OCI-LY7 (cell line): Measurements from ENCODE around the gene PTGIR.

Source experiments
- CTCF ChIP-seq: fragments of 200-600 bp; sonication (generic); conservative IDR thresholded peaks from 2 replicates; pipeline ENCODE4 v1.5.1; 2014; ENCODE audit warnings: mild to moderate bottlenecking, antibody characterized with exemption, low read length, moderate library complexity, mixed read lengths
- EZH2phosphoT487 ChIP-seq: fragments of 200-600 bp; sonication (generic); IDR thresholded peaks from 2 replicates; pipeline ENCODE4 v1.6.1; 2018; ENCODE audit warnings: low read depth, borderline replicate concordance, mild to moderate bottlenecking, mixed run types, antibody characterized with exemption, low read length, moderate library complexity, mixed read lengths

- TF ChIP-seq CTCF (peak; percentile 98), EZH2phosphoT487 (no peak)
These were observed 37.1 kb upstream of the PTGIR start for GRCh38 chr19:46661735-46662592.
